Endothelial cell of umbilical vein (primary cell): ENCODE measurements around the gene LRRTM4. TPM values are rescaled to one million over a fixed set of nuclear protein-coding genes. Genes with fewer than 3 reads are reported as not detected.

ENCODE experiments used
- BruUV-seq: library from RNA; stranded (reverse); fragments of 400-500 nt; replicated peaks from 2 replicates; lab custom pipeline; 2021; lab: Mats Ljungman, UMichigan
- CTCF ChIA-PET: fragments of 300-600, 350-600 bp; sonication (Branson Sonifier 250); formaldehyde crosslinking; loops from one replicate; lab custom pipeline; 2021; ENCODE audit warnings: antibody characterized with exemption, inconsistent platforms; lab: Charles Lee
- POLR2A ChIA-PET: fragments of 300-600, 350-600 bp; sonication (Branson Sonifier 250); formaldehyde crosslinking; loops from one replicate; lab custom pipeline; 2021; ENCODE audit warnings: antibody characterized with exemption, inconsistent platforms; lab: Charles Lee
- DNase-seq: peaks from one replicate; pipeline ENCODE4 v3.0.0-alpha.2; 2011; ENCODE audit warnings: low read depth, low spot score
- FAIRE-seq: peaks from 2 replicates; lab custom pipeline; 2011; peaks lifted over from hg19 to GRCh38; lab: Jason Lieb, UNC
- H2AFZ ChIP-seq: 2 replicates; pipeline ENCODE4 v1.6.0; 2012; ENCODE audit warnings: low read depth, low read length, control low read depth, inconsistent platforms
- H3K27ac ChIP-seq: 2 replicates; pipeline ENCODE4 v1.5.1; 2011; ENCODE audit warnings: low read depth, mild to moderate bottlenecking, control low read depth, low read length, moderate library complexity; ENCODE audit not compliant: insufficient read depth
- H3K27me3 ChIP-seq, 2 experiments: 2 replicates each; pipeline versions ENCODE4 v1.6.0 to v1.6.1; 2011; ENCODE audit warnings: low read length in 2 of 2, mixed read lengths in 1 of 2; ENCODE audit not compliant: control insufficient read depth in 2 of 2, insufficient read depth in 2 of 2
- H3K36me3 ChIP-seq, 2 experiments: 2 replicates in 1 of 2; 3 replicates in 1 of 2; pipeline ENCODE4 v1.5.1; 2011; ENCODE audit warnings: low read length in 2 of 2, mild to moderate bottlenecking in 1 of 2, moderate library complexity in 1 of 2; ENCODE audit not compliant: control insufficient read depth in 2 of 2, insufficient read depth in 2 of 2; ENCODE audit errors: extremely low read depth in 1 of 2
- H3K4me1 ChIP-seq: 3 replicates; pipeline ENCODE4 v1.5.1; 2011; ENCODE audit warnings: mild to moderate bottlenecking, low read length; ENCODE audit not compliant: control insufficient read depth, insufficient read depth; ENCODE audit errors: extremely low read depth
- H3K4me2 ChIP-seq: 2 replicates; pipeline ENCODE4 v1.6.1; 2011; ENCODE audit warnings: low read length, control low read depth, mixed read lengths; ENCODE audit not compliant: insufficient read depth
- H3K4me3 ChIP-seq, 3 experiments: fragments of 200-600 bp in 1 of 3; sonication (generic), shearing (Covaris generic) in 1 of 3; replicated peaks in 1 of 3; 2 replicates each; pipeline ENCODE4 v1.5.1; 2011 to 2016; ENCODE audit warnings: control low read depth in 3 of 3, low read length in 3 of 3, mild to moderate bottlenecking in 2 of 3, inconsistent platforms in 1 of 3, low read depth in 1 of 3, moderate library complexity in 1 of 3; ENCODE audit not compliant: insufficient read depth in 1 of 3
- H3K79me2 ChIP-seq: 2 replicates; pipeline ENCODE4 v1.6.0; 2012; ENCODE audit warnings: low read length, inconsistent platforms; ENCODE audit not compliant: control insufficient read depth, insufficient read depth
- H3K9ac ChIP-seq: replicated peaks from 2 replicates; pipeline ENCODE3; 2011; ENCODE audit warnings: low read length, control low read depth; ENCODE audit not compliant: insufficient read depth; ENCODE audit errors: extremely low read depth
- H3K9me1 ChIP-seq: replicated peaks from 3 replicates; pipeline ENCODE4 v1.6.0; 2011; ENCODE audit warnings: mild to moderate bottlenecking, low read length; ENCODE audit not compliant: control insufficient read depth, insufficient read depth; ENCODE audit errors: extremely low read depth
- H3K9me3 ChIP-seq: replicated peaks from 2 replicates; pipeline ENCODE4 v1.5.1; 2012; ENCODE audit warnings: low read length, inconsistent platforms; ENCODE audit not compliant: control insufficient read depth, insufficient read depth
- H4K20me1 ChIP-seq: replicated peaks from 2 replicates; pipeline ENCODE3; 2011; ENCODE audit warnings: mild to moderate bottlenecking, low read length; ENCODE audit not compliant: control insufficient read depth, insufficient read depth; ENCODE audit errors: extremely low read depth
- EZH2 ChIP-seq: IDR thresholded peaks from 2 replicates; pipeline ENCODE4 v1.6.1; 2012; ENCODE audit warnings: borderline replicate concordance, low read depth, mild to moderate bottlenecking, moderate library complexity, low read length, inconsistent platforms; ENCODE audit not compliant: severe bottlenecking
- FOS ChIP-seq: IDR thresholded peaks from 2 replicates; pipeline ENCODE4 v1.6.1; 2011; ENCODE audit warnings: mild to moderate bottlenecking, low read length, moderate library complexity, borderline replicate concordance; ENCODE audit not compliant: insufficient read depth
- GATA2 ChIP-seq: IDR thresholded peaks from 2 replicates; pipeline ENCODE4 v1.7.0; 2011; ENCODE audit warnings: low read depth, mild to moderate bottlenecking, moderate library complexity, mixed read lengths, low read length; ENCODE audit not compliant: insufficient read length, insufficient read depth
- JUN ChIP-seq: IDR thresholded peaks from 2 replicates; pipeline ENCODE4 v1.6.1; 2011; ENCODE audit warnings: borderline replicate concordance, low read depth; ENCODE audit not compliant: insufficient read length, insufficient read depth
- MYC ChIP-seq: IDR thresholded peaks from one replicate; pipeline ENCODE4 v1.6.1; 2011; ENCODE audit warnings: mild to moderate bottlenecking, low read depth, low read length
- POLR2A ChIP-seq: IDR thresholded peaks from 2 replicates; pipeline ENCODE4 v1.6.1; 2012; ENCODE audit warnings: low read depth, mild to moderate bottlenecking, control low read depth, low read length
- POLR2AphosphoS5 ChIP-seq: IDR thresholded peaks from 2 replicates; pipeline ENCODE4 v1.6.1; 2012; ENCODE audit warnings: low read depth, mild to moderate bottlenecking, control low read depth, low read length, moderate library complexity; ENCODE audit not compliant: insufficient read depth
- dilution Hi-C: fragments of 300-500 bp; cut with MboI; formaldehyde crosslinking; loops from one replicate; pipeline ENCODE4 v1.15.0; 2019; ENCODE audit warnings: low sequenced_read_pairs; ENCODE audit not compliant: extremely low pct_ligation_motif_present
- intact Hi-C: fragments of 100-400 bp; cut with micrococcal nuclease; formaldehyde crosslinking; loops from one replicate; pipeline ENCODE4 v1.10.0; 2022
- polyA plus RNA-seq, 4 experiments: library from polyadenylated mRNA; depleted of rRNA in 3 of 4; stranded (reverse) in 3 of 4; unstranded in 1 of 4; fragments of >200 nt; gene quantifications; 2 replicates each; pipeline versions ENCODE4 v1.2.1 to v1.2.3, GENCODE V29; 2011 to 2012; ENCODE audit warnings: missing spikeins in 1 of 4
- total RNA-seq: library from RNA; stranded (reverse); gene quantifications from 2 replicates; pipeline ENCODE4 v1.2.3, GENCODE V29; 2021
- TF ChIP-seq, protein P1 (sequence below), 2 donors: IDR thresholded peaks; 1 replicate in 1 of 2; 2 replicates in 1 of 2; pipeline ENCODE4 v1.5.1; 2011; ENCODE audit warnings: low read length in 2 of 2, mild to moderate bottlenecking in 2 of 2, moderate library complexity in 2 of 2, control low read depth in 1 of 2, inconsistent platforms in 1 of 2, low read depth in 1 of 2; ENCODE audit not compliant: insufficient read depth in 1 of 2; ENCODE audit errors: extremely low read depth in 1 of 2
- TF ChIP-seq, protein P2 (sequence below): IDR thresholded peaks from 2 replicates; pipeline ENCODE4 v1.6.1; 2011; ENCODE audit not compliant: insufficient read depth, insufficient read length

LRRTM4 gene
- total and polyA plus RNA-seq, 2 donors (not counting 3 experiments of a cell fraction or from before 2014, with no cell fraction given): not detected

DNA sequence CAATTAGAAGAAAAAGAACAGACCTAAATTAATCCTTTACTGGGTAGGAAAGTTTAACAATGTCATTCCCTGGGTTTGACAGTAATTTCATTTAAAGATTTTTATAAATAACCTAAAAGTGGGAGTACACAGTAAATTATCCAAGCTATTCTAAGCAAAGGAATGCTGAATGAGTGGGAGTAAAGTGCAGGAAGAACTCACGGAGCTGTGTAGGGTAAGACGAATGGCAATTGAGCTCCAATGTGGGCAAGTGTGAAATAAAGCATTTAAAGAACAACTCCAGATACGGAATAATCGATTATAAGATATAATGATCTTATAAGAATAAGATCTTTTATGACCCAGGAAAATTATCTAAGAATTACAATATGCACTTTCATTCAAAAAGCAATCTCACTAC is 93.2 kb downstream of the LRRTM4 start:
- Histone ChIP-seq H3K9ac (no peak overlapping the region), H3K4me1 (no peaks in the 10 kb centered on the region), H3K79me2 (no peaks in the 10 kb centered on the region), H3K9me3 (no peaks in the 10 kb centered on the region), H3K4me2 (no peak overlapping the region), H3K36me3 (no peaks in the 10 kb centered on the region), H2AFZ (no peak overlapping the region), H3K4me3 (no peak overlapping the region), H4K20me1 (no peaks in the 10 kb centered on the region), H3K27me3 (no peaks in the 10 kb centered on the region), H3K27ac (no peak overlapping the region), H3K9me1 (no peaks in the 10 kb centered on the region)
- dilution Hi-C loops: no loop called here
- DNase-seq: no peak
- TF ChIP-seq JUN (no peak), EZH2 (no peak), POLR2AphosphoS5 (no peak), GATA2 (no peak), MYC (no peak), POLR2A (no peak), FOS (no peak)
- TF ChIP-seq, protein P1, sequence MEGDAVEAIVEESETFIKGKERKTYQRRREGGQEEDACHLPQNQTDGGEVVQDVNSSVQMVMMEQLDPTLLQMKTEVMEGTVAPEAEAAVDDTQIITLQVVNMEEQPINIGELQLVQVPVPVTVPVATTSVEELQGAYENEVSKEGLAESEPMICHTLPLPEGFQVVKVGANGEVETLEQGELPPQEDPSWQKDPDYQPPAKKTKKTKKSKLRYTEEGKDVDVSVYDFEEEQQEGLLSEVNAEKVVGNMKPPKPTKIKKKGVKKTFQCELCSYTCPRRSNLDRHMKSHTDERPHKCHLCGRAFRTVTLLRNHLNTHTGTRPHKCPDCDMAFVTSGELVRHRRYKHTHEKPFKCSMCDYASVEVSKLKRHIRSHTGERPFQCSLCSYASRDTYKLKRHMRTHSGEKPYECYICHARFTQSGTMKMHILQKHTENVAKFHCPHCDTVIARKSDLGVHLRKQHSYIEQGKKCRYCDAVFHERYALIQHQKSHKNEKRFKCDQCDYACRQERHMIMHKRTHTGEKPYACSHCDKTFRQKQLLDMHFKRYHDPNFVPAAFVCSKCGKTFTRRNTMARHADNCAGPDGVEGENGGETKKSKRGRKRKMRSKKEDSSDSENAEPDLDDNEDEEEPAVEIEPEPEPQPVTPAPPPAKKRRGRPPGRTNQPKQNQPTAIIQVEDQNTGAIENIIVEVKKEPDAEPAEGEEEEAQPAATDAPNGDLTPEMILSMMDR (IDR thresholded peaks at IDR 0.05; ENCODE audit: extremely low read depth in 1 of 2, insufficient read depth in 1 of 2, low read depth in 1 of 2, low read length in 2 of 2): no peak
- TF ChIP-seq, protein P2, sequence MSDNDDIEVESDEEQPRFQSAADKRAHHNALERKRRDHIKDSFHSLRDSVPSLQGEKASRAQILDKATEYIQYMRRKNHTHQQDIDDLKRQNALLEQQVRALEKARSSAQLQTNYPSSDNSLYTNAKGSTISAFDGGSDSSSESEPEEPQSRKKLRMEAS: no peak
- ChIA-PET CTCF (no interaction called here), POLR2A (no interaction called here)
- FAIRE-seq: no peak
- intact Hi-C loops: no loop called here
- no TSS peak for BruUV-seq
